ENCODE results near the gene MYRFL. TPM values are rescaled to one million over a fixed set of nuclear protein-coding genes. Genes with fewer than 3 reads are reported as not detected.
A peak's percentile ranks its signal among the peaks of the same experiment; 100 is the strongest.
"Not testable (repeated sequence)": the region's sequence is repeated elsewhere in the genome, so short reads cannot be mapped to it uniquely, and the experiment has no call there.

Gene MYRFL
- total and polyA plus RNA-seq, 9 donors = 0.21 to 0.94 (median 0.41) TPM

DNA sequence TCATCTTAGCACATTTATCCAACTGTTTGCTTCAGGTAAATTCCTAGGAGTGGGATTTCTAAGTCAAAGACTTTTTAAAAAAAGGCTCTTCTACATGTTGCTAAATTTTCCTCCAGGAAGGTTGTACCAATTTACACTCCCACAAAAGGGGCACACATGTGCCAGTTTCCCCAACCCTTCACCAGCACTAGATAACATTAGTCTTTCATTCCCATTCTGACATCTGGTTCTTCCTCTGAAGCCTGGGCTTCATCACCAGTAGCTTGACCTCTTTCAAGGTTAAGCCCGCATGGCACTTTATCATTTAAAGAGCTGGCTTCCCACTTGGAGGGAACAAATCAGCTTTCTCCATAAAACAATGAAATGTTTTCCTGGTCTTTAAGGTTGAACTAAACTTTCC, 168.4 kb downstream of the MYRFL start:
- Histone ChIP-seq H3K27me3 (ENCODE audit: control insufficient read depth, insufficient read depth, low read length) (no peaks in the 10 kb centered on the region), H3K4me1 (ENCODE audit: control insufficient read depth, insufficient read depth, low read length) (peaks cover 13% of the 10 kb centered on the region), H3K9me3 (replicated peaks; ENCODE audit: control insufficient read depth, low read depth, low read length) (peaks cover 2% of the 10 kb centered on the region), H3K4me3 (ENCODE audit: low read length) (no peak overlapping the region), H3K36me3 (ENCODE audit: control insufficient read depth, insufficient read depth, low read length) (no peaks in the 10 kb centered on the region), H3K27ac (ENCODE audit: low read length) (no peak overlapping the region)
- DNase-seq = no peak
- WGBS (ENCODE audit: insufficient coverage) = no CpG with 5 or more reads among the region's 1 CpG

DNA sequence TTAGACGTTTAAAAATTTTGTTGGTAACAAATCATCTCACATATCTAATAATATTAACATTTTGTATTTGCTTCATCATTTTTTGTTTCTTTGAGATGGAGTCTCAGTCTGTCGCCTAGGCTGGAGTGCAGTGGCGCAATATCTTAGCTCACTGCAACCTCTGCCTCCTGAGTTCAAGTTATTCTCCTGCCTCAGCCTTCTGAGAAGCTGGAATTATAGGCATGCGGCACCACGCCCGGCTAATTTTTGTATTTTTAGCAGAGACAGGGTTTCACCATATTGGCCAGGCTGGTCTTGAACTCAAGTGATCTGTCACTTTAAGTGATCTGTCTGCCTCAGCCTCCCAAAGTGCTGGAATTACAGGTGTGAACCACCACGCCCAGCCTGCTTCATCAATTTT, 169.1 kb downstream of the MYRFL start:
- H3K4me3 ChIP-seq (ENCODE audit: low read length); H3K4me1 ChIP-seq (ENCODE audit: control insufficient read depth, insufficient read depth, low read length); H3K9me3 ChIP-seq (replicated peaks; ENCODE audit: control insufficient read depth, low read depth, low read length); H3K27me3 ChIP-seq (ENCODE audit: control insufficient read depth, insufficient read depth, low read length); DNase-seq; H3K27ac ChIP-seq (ENCODE audit: low read length); H3K36me3 ChIP-seq (ENCODE audit: control insufficient read depth, insufficient read depth, low read length): not testable (repeated sequence)
- 100% methylated on average over 5 of the region's 7 CpGs for WGBS (ENCODE audit: insufficient coverage)

DNA sequence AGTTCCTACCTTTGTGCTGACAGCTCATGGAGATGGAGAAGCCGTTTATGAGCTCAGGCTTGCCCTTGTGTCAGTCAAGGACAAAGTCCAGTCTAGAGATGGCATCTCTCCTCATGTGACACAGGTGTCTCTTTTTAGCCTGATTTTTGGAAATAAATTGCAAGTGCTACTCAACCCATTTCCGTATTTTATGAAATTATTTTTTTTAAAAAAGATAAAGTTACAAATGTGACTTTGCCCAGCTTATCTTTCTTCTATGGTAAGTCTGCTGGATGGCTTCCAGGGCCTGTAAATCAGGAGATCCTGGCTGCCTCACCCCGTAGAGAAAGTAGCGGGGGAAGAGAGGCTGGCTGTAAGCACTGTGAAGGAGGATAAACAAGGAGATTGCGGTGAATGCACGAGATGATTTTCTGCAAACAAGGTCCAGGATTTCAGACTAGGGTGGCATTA, 169.7 kb downstream of the MYRFL start:
- Histone ChIP-seq H3K27me3 (ENCODE audit: control insufficient read depth, insufficient read depth, low read length) (no peaks in the 10 kb centered on the region), H3K4me3 (ENCODE audit: low read length) (no peak overlapping the region), H3K4me1 (ENCODE audit: control insufficient read depth, insufficient read depth, low read length) (peaks cover 9% of the 10 kb centered on the region), H3K27ac (ENCODE audit: low read length) (no peak overlapping the region), H3K9me3 (replicated peaks; ENCODE audit: control insufficient read depth, low read depth, low read length) (peaks cover 2% of the 10 kb centered on the region), H3K36me3 (ENCODE audit: control insufficient read depth, insufficient read depth, low read length) (no peaks in the 10 kb centered on the region)
- no peak for DNase-seq
- WGBS (ENCODE audit: insufficient coverage) = no CpG with 5 or more reads among the region's 6 CpGs

DNA sequence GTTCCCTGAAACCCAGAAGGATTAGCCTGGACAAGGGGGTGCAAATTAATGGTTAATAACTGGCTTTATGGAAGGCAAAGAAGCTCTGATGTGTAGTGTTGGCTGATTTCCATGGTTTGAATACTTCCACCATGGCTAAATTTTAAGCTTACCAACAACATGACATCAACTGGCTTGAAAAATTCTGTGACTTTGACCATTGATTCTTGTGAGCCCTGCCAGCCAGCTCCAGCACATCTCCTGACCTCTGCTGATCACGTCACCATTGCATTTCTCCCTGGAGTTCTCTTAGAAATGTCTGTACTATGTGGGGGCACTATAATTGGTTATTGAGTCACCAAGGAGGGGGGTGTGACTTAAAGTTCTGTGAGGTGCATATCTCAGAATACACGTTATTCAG, 171.2 kb downstream of the MYRFL start:
- DNase-seq = peak; percentile 70
- no peaks in the 10 kb centered on the region for H3K36me3 ChIP-seq (ENCODE audit: control insufficient read depth, insufficient read depth, low read length)
- H3K4me3 ChIP-seq (ENCODE audit: low read length) = no peak overlapping the region
- peak overlapping the region; percentile 8 for H3K27ac ChIP-seq (ENCODE audit: low read length)
- no CpG with 5 or more reads among the region's 2 CpGs for WGBS (ENCODE audit: insufficient coverage)
- H3K9me3 ChIP-seq (replicated peaks; ENCODE audit: control insufficient read depth, low read depth, low read length) = peaks cover 2% of the 10 kb centered on the region
- H3K4me1 ChIP-seq (ENCODE audit: control insufficient read depth, insufficient read depth, low read length) = peaks cover 9% of the 10 kb centered on the region
- H3K27me3 ChIP-seq (ENCODE audit: control insufficient read depth, insufficient read depth, low read length) = no peaks in the 10 kb centered on the region

DNA sequence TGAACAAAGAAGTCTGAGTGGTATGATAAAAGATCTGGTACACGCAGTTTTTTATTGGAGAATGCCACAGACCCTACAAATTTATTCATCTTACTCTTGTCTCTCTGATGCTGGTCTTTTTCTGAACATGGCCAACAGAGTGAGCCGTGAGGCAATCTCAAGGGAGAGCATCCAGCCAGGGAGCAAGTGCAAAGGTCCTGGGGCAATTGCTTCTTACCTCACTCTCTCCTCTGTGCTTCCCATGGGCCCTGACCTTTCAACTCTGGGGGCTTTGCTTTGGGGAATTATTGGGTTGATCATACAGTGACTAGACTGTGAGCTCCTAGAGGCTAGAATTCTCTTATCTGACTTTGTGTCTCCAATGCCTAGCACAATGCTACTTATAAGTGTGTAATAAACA, 171.7 kb downstream of the MYRFL start:
- no peak overlapping the region for H3K4me3 ChIP-seq (ENCODE audit: low read length)
- peaks cover 2% of the 10 kb centered on the region for H3K9me3 ChIP-seq (replicated peaks; ENCODE audit: control insufficient read depth, low read depth, low read length)
- no peak for DNase-seq
- WGBS (ENCODE audit: insufficient coverage) = no CpG with 5 or more reads among the region's 2 CpGs
- no peaks in the 10 kb centered on the region for H3K27me3 ChIP-seq (ENCODE audit: control insufficient read depth, insufficient read depth, low read length)
- H3K36me3 ChIP-seq (ENCODE audit: control insufficient read depth, insufficient read depth, low read length) = no peaks in the 10 kb centered on the region
- H3K27ac ChIP-seq (ENCODE audit: low read length) = no peak overlapping the region
- H3K4me1 ChIP-seq (ENCODE audit: control insufficient read depth, insufficient read depth, low read length) = peaks cover 9% of the 10 kb centered on the region

DNA sequence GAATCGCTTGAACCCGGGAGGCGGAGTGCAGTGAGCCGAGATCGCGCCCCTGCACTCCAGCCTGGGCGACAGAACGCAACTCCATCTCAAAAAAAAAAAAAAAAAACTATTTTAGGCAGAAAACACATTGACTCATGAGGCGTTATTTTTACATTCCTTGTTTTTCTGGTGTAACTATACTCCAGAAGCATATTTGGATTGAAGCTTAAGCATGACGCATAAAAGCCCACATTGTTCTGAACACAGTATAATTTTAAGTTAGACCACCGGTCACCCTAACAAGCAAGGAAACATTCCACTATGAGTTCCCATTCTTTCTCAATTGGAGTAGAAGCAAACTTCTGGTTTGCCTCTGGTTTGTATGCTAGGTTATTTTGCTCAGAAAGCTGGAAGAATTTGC, 173.0 kb downstream of the MYRFL start:
- peaks cover 18% of the 10 kb centered on the region for H3K4me1 ChIP-seq (ENCODE audit: control insufficient read depth, insufficient read depth, low read length)
- no peaks in the 10 kb centered on the region for H3K27me3 ChIP-seq (ENCODE audit: control insufficient read depth, insufficient read depth, low read length)
- no peak overlapping the region for H3K4me3 ChIP-seq (ENCODE audit: low read length)
- H3K36me3 ChIP-seq (ENCODE audit: control insufficient read depth, insufficient read depth, low read length) = no peaks in the 10 kb centered on the region
- peaks cover 2% of the 10 kb centered on the region for H3K9me3 ChIP-seq (replicated peaks; ENCODE audit: control insufficient read depth, low read depth, low read length)
- WGBS (ENCODE audit: insufficient coverage) = no CpG with 5 or more reads among the region's 11 CpGs
- H3K27ac ChIP-seq (ENCODE audit: low read length) = no peak overlapping the region
- DNase-seq = no peak

DNA sequence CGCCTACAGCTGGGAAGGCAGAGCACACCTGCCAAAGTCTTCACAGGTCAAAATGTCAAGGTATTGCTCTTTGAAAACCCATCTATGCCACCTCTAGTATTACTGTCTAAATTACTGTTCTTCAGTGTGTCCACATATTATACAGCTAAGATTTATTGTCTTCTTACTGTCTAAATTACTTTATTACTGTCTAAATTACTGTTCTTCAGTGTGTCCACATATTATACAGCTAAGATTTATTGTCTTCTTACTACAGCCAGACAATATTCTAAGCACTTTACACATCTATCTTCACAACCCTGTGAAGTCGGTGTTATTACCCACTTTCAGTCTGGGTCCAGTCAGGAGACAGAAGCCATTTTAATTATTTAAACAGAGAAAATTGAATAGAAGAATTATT, 173.9 kb downstream of the MYRFL start:
- no peak for DNase-seq
- no CpG with 5 or more reads among the region's 2 CpGs for WGBS (ENCODE audit: insufficient coverage)
- H3K4me1 ChIP-seq (ENCODE audit: control insufficient read depth, insufficient read depth, low read length) = peaks cover 18% of the 10 kb centered on the region
- no peaks in the 10 kb centered on the region for H3K36me3 ChIP-seq (ENCODE audit: control insufficient read depth, insufficient read depth, low read length)
- no peaks in the 10 kb centered on the region for H3K27me3 ChIP-seq (ENCODE audit: control insufficient read depth, insufficient read depth, low read length)
- H3K4me3 ChIP-seq (ENCODE audit: low read length) = no peak overlapping the region
- no peaks in the 10 kb centered on the region for H3K9me3 ChIP-seq (replicated peaks; ENCODE audit: control insufficient read depth, low read depth, low read length)
- no peak overlapping the region for H3K27ac ChIP-seq (ENCODE audit: low read length)

DNA sequence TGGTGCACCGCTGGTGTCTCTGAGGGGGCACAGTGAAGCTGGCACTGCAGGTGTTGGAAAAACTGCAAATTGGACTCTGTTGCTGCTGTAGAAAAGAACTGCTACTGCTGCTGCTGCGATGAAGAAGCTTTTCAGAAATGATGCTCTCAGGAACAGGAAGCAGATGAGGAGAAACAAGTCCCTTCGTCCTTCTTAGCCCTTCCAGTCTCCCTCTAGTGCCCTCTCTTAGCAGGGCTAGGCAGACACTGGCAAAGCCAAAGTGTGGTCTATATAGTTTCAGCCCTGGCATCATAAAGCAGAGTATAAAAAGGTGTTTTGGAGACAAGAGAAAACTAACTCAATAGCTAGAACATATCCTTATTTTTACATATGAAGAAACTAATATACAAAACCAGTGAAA, 174.5 kb downstream of the MYRFL start:
- no peak for DNase-seq
- H3K36me3 ChIP-seq (ENCODE audit: control insufficient read depth, insufficient read depth, low read length) = no peaks in the 10 kb centered on the region
- H3K4me1 ChIP-seq (ENCODE audit: control insufficient read depth, insufficient read depth, low read length) = peaks cover 18% of the 10 kb centered on the region
- no peaks in the 10 kb centered on the region for H3K27me3 ChIP-seq (ENCODE audit: control insufficient read depth, insufficient read depth, low read length)
- WGBS (ENCODE audit: insufficient coverage) = 100% methylated on average over 2 of the region's 3 CpGs
- H3K9me3 ChIP-seq (replicated peaks; ENCODE audit: control insufficient read depth, low read depth, low read length) = no peaks in the 10 kb centered on the region
- no peak overlapping the region for H3K4me3 ChIP-seq (ENCODE audit: low read length)
- H3K27ac ChIP-seq (ENCODE audit: low read length) = no peak overlapping the region

DNA sequence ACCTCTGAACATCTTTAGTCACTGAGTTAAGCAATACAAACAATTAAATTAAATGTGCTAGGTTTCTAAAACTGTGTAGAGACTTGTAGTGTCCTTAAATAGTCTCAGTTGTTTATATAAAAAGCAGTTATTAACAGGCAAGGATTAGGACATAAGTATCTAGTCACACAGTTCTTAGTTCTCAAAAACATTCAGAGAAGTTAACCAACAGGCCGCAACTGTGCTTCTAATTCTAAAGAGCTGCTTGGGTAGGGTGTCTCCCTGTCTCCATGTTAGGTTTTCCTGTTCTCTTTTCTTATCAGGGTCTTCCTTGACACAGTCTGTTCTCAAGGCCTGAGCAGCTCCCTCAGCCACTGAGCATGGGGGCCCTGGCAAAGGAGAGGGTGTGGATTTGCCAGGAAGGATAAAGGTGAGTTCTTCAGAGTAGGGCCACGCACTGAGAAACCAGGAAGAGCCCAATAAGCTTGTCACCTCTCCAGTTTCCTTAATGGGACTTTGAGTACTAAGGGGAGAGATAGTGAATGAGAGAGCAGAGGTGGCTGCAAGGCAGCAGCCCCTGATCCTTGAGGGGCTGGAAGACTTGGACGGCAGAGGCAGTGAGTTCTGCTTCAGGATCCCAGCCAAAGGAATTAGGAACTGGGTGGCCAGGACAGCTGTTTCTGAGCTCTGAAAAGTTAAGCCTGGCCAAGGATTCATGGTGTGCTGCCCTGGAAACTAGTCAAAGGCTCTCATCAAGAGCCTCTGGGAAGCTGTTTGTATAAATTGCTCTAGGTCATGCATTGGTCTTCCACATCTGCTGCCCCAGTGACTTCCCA, 177.3 kb downstream of the MYRFL start:
- 3% methylated on average over 2 of the region's 3 CpGs for WGBS (ENCODE audit: insufficient coverage)
- Histone ChIP-seq H3K36me3 (ENCODE audit: control insufficient read depth, insufficient read depth, low read length) (no peaks in the 10 kb centered on the region), H3K27me3 (ENCODE audit: control insufficient read depth, insufficient read depth, low read length) (no peaks in the 10 kb centered on the region), H3K4me1 (ENCODE audit: control insufficient read depth, insufficient read depth, low read length) (peaks cover 18% of the 10 kb centered on the region), H3K27ac (ENCODE audit: low read length) (peak overlapping the region; percentile 84), H3K9me3 (replicated peaks; ENCODE audit: control insufficient read depth, low read depth, low read length) (no peaks in the 10 kb centered on the region), H3K4me3 (ENCODE audit: low read length) (no peak overlapping the region)
- peak; percentile 98 for DNase-seq

DNA sequence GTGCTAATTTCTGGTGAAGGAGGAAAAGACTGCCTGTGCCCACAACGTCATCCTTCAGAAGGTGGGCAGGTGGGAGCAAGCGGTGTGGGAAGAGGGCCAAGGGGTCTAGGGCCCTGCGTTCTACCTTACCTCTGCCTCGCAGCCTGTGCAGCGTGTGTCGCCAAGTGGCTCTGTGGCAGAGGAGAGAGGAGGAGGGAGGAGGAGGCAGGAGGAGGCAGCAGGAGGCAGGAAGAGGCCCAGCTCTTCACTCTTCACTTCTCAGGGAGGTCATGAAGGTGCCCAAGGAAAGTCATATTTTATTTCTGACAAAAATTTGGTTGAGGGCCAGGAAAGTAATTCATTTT, 177.9 kb downstream of the MYRFL start:
- Histone ChIP-seq H3K27ac (ENCODE audit: low read length) (peak overlapping the region; percentile 84), H3K4me3 (ENCODE audit: low read length) (no peak overlapping the region), H3K4me1 (ENCODE audit: control insufficient read depth, insufficient read depth, low read length) (peaks cover 18% of the 10 kb centered on the region), H3K9me3 (replicated peaks; ENCODE audit: control insufficient read depth, low read depth, low read length) (peaks cover 4% of the 10 kb centered on the region), H3K27me3 (ENCODE audit: control insufficient read depth, insufficient read depth, low read length) (no peaks in the 10 kb centered on the region), H3K36me3 (ENCODE audit: control insufficient read depth, insufficient read depth, low read length) (no peaks in the 10 kb centered on the region)
- WGBS (ENCODE audit: insufficient coverage) = 34% methylated on average over 3 of the region's 6 CpGs
- DNase-seq = no peak
